Left lobe of liver (tissue), 2 donors: Measurements from ENCODE around the gene DYNLL1. TPM values are rescaled to one million over a fixed set of nuclear protein-coding genes. Genes with fewer than 3 reads are reported as not detected.
A peak's percentile ranks its signal among the peaks of the same experiment; 100 is the strongest.
"Not testable (repeated sequence)": the region's sequence is repeated elsewhere in the genome, so short reads cannot be mapped to it uniquely, and the experiment has no call there.

Experiments
- ATAC-seq: fragments of 200-7000 bp; cut with Tn5 transposase; one replicate; pipeline ENCODE4 v1.9.1; 2020; ENCODE audit warnings: mild to moderate bottlenecking, moderate library complexity
- DNase-seq: peaks from one replicate; pipeline ENCODE4 v3.0.0-alpha.2; 2020; ENCODE audit warnings: low spot score
- total RNA-seq: library from RNA; stranded (reverse); gene quantifications from one replicate; pipeline ENCODE4 v1.2.1, GENCODE V29; 2021
- donor health status: DM: no; HTN: no; CAD: no; lungs with moderate emphysema.
- donor health status: DM: no; HTN: yes; CAD: no.

The DYNLL1 gene
- total RNA-seq, 1 donor from 2014 or later = 95.7 TPM

GRCh38 chr12:120473807-120474615, 21.9 kb upstream of the DYNLL1 start:
- DNase-seq (no peak), ATAC-seq (no peak)

GRCh38 chr12:120474616-120474960, 21.3 kb upstream of the DYNLL1 start:
- ATAC-seq (no peak), DNase-seq (no peak)

GRCh38 chr12:120475643-120476042, 20.3 kb upstream of the DYNLL1 start:
- ATAC-seq (no peak), DNase-seq (no peak)

GRCh38 chr12:120479458-120479857, 16.5 kb upstream of the DYNLL1 start:
- DNase-seq = no peak
- ATAC-seq = no peak

GRCh38 chr12:120480211-120480610, 15.7 kb upstream of the DYNLL1 start:
- no peak for ATAC-seq
- DNase-seq = no peak

GRCh38 chr12:120481022-120481767, 14.7 kb upstream of the DYNLL1 start:
- DNase-seq (no peak), ATAC-seq (no peak)

GRCh38 chr12:120483621-120484020, 12.3 kb upstream of the DYNLL1 start:
- no peak for ATAC-seq
- DNase-seq = no peak

GRCh38 chr12:120485961-120486881, 9.7 kb upstream of the DYNLL1 start:
- DNase-seq (no peak), ATAC-seq (no peak)

GRCh38 chr12:120487552-120487951, 8.4 kb upstream of the DYNLL1 start:
- ATAC-seq, DNase-seq: not testable (repeated sequence)

- ATAC-seq (no peak), DNase-seq (no peak)
Measured at GRCh38 chr12:120488057-120488640, 7.8 kb upstream of the DYNLL1 start.

- no peak for ATAC-seq
- DNase-seq = no peak
Measured at GRCh38 chr12:120489018-120489417, 6.9 kb upstream of the DYNLL1 start.

- ATAC-seq (no peak), DNase-seq (no peak)
Measured at GRCh38 chr12:120490325-120490724, 5.6 kb upstream of the DYNLL1 start.

- DNase-seq = no peak
- ATAC-seq = no peak
Measured at GRCh38 chr12:120490833-120491512, 4.9 kb upstream of the DYNLL1 start.

GRCh38 chr12:120495186-120495730, 655 bp upstream of the DYNLL1 start:
- ATAC-seq = no peak

GRCh38 chr12:120496413-120497340, 764 bp downstream of the DYNLL1 start:
- ATAC-seq (peak; percentile 71), DNase-seq (peak; percentile 68)

More at GRCh38 chr12:120495186-120495730, 655 bp upstream of the DYNLL1 start:
- DNase-seq = no peak

GRCh38 chr12:120497524-120498150, 1.7 kb downstream of the DYNLL1 start:
- no peak for DNase-seq
- no peak for ATAC-seq

GRCh38 chr12:120498870-120499515, 3.1 kb downstream of the DYNLL1 start:
- ATAC-seq (no peak), DNase-seq (no peak)

GRCh38 chr12:120500581-120500980, 4.7 kb downstream of the DYNLL1 start:
- ATAC-seq (no peak), DNase-seq (no peak)
